Measurements from ENCODE around the gene CHRNA3. TPM values are rescaled to one million over a fixed set of nuclear protein-coding genes. Genes with fewer than 3 reads are reported as not detected.

Gene CHRNA3
- total RNA-seq, 4 donors from 2014 or later = 0.18 TPM; not detected in 3

GRCh38 chr15:78642331-78642730 lies 21.5 kb upstream of the CHRNA3 start:
- TF ChIP-seq, protein P1, sequence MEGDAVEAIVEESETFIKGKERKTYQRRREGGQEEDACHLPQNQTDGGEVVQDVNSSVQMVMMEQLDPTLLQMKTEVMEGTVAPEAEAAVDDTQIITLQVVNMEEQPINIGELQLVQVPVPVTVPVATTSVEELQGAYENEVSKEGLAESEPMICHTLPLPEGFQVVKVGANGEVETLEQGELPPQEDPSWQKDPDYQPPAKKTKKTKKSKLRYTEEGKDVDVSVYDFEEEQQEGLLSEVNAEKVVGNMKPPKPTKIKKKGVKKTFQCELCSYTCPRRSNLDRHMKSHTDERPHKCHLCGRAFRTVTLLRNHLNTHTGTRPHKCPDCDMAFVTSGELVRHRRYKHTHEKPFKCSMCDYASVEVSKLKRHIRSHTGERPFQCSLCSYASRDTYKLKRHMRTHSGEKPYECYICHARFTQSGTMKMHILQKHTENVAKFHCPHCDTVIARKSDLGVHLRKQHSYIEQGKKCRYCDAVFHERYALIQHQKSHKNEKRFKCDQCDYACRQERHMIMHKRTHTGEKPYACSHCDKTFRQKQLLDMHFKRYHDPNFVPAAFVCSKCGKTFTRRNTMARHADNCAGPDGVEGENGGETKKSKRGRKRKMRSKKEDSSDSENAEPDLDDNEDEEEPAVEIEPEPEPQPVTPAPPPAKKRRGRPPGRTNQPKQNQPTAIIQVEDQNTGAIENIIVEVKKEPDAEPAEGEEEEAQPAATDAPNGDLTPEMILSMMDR (IDR thresholded peaks at IDR 0.05) = no peak
- no peak for TF ChIP-seq POLR2A (IDR thresholded peaks at IDR 0.05)
- intact Hi-C loops (cut with DNase I) = loop anchor here (5.0 kb wide), 1 partner anchor 65 kb away; no protein-coding TSS in a partner anchor
- 81 to 83% methylated on average over 5 of the region's 5 CpGs for WGBS, 2 donors

DNA sequence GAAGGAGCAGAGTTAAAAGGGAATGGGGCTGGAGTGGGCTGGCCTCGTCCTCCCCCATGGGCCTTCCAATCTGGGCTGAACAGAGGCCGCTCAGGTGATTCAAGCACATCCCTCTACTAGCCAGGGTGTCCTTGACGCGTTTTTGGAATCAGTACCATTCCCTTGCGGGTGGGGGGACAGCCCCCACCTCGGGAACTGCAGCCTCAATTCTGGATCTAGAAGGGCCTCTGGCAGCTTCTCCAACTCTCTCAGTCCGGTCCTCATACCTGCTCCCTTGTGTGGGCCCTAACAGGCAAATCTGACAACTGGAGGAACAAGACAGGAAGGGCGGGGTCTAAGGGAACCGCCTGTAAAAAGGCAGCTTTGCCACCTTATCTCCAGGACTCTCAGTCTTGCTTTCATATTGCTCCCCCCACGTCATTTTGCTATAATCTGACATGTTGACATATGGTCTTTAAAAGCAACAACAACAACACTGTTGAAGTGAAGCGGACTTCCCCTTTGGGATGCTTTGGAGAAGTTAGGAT lies 21.0 kb upstream of the CHRNA3 start:
- Histone ChIP-seq H3K27me3 (peaks cover 0 to 28% (median 1%) of the 10 kb centered on the region in 4 donors), H3K36me3 (no peaks in the 10 kb centered on the region), H3K4me1 (peaks cover 12 to 18% (median 13%) of the 10 kb centered on the region in 3 donors), H3K9me3 (no peaks in the 10 kb centered on the region), H3K27ac (no peak overlapping the region), H3K4me3 (no peak overlapping the region)
- DNase-seq = no peak
- WGBS, 2 donors = 77 to 89% methylated on average over 6 to 9 of the region's 11 CpGs
- intact Hi-C loops (cut with DNase I) = loop anchor here (5.0 kb wide), 1 partner anchor 65 kb away; no protein-coding TSS in a partner anchor
- TF ChIP-seq POLR2A (IDR thresholded peaks at IDR 0.05) = no peak
- TF ChIP-seq, protein P1 (IDR thresholded peaks at IDR 0.05) = no peak

More at GRCh38 chr15:78642331-78642730, 21.5 kb upstream of the CHRNA3 start:
- no peak overlapping the region for H3K27ac ChIP-seq
- no peaks in the 10 kb centered on the region for H3K9me3 ChIP-seq
- H3K27me3 ChIP-seq = peaks cover 0 to 28% (median 1%) of the 10 kb centered on the region in 4 donors
- H3K36me3 ChIP-seq = no peaks in the 10 kb centered on the region
- H3K4me3 ChIP-seq = no peak overlapping the region
- H3K4me1 ChIP-seq = peaks cover 12 to 18% (median 13%) of the 10 kb centered on the region in 3 donors
- DNase-seq = no peak

GRCh38 chr15:78641102-78641748 lies 20.4 kb upstream of the CHRNA3 start, which contains the start of gene CHRNB4:
Gene CHRNB4 (minus strand): TSS chr15:78641210. CDS start chr15:78641133, 77 bp downstream.
- DNase-seq = no peak
- Histone ChIP-seq H3K9me3 (no peaks in the 10 kb centered on the region), H3K4me1 (peaks cover 12 to 18% (median 13%) of the 10 kb centered on the region in 3 donors), H3K27ac (peak within 1 kb of the TSS in 3 of 4 donors; percentile 8 to 55 (median 54)), H3K4me3 (peak within 1 kb of the TSS; percentile 31 to 69 (median 46)), H3K27me3 (peaks cover 0 to 28% (median 1%) of the 10 kb centered on the region in 4 donors), H3K36me3 (no peaks in the 10 kb centered on the region)
- WGBS, 2 donors = 50 to 56% methylated on average over 4 to 5 of the region's 47 CpGs
- TF ChIP-seq POLR2A (IDR thresholded peaks at IDR 0.05) = no peak
- TF ChIP-seq, protein P1 (IDR thresholded peaks at IDR 0.05) = peak in 2 of 6 experiments; percentile 13 to 41
- intact Hi-C loops (cut with DNase I) = loop anchor here (5.0 kb wide), 1 partner anchor 66 kb away; no protein-coding TSS in a partner anchor

DNA sequence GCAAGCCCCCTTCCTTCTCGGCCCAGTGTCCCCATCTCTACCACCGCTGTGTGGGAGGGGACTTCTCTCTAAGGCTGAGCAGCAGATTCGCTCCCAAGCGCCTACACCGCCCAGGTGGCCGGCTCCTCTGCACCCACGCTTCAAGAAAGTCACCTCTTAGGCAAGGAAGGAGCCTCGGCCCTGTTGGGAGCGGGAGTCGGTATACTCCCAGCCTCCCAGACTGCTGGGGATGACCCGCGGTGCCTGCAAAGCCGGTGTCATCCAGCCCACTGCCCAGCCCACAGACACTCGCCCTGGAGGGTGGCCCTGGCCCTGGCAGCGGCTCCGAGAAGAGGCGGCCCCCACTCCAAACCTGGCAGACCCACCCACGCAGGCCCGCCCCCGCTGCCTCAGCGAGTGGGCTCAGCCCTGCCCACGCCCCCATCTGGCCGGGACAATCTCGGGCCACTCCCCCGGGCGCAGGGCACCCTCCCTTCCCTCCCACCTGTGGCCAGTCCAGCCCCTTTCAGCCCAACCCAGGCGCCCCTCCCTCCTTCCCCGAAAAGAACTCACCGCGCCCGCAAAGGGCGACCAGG lies 19.8 kb upstream of the CHRNA3 start:
- Histone ChIP-seq H3K4me1 (peaks cover 12 to 18% (median 13%) of the 10 kb centered on the region in 3 donors), H3K27me3 (peaks cover 0 to 28% (median 1%) of the 10 kb centered on the region in 4 donors), H3K27ac (peak overlapping the region in 3 of 4 donors; percentile 8 to 55 (median 54)), H3K36me3 (no peaks in the 10 kb centered on the region), H3K9me3 (no peaks in the 10 kb centered on the region), H3K4me3 (peak overlapping the region; percentile 31 to 69 (median 46))
- no peak for DNase-seq
- TF ChIP-seq, protein P1 (IDR thresholded peaks at IDR 0.05) = no peak
- no peak for TF ChIP-seq POLR2A (IDR thresholded peaks at IDR 0.05)
- WGBS, 2 donors = no CpG with 5 or more reads among the region's 32 CpGs
- intact Hi-C loops (cut with DNase I) = loop anchor here (5.0 kb wide), 1 partner anchor 67 kb away; no protein-coding TSS in a partner anchor
